Activated naive CD4-positive, alpha-beta T cell (primary cell): Measurements from ENCODE around the gene ACAP1.
"Not testable (repeated sequence)": the region's sequence is repeated elsewhere in the genome, so short reads cannot be mapped to it uniquely, and the experiment has no call there.

Source experiments
- DNase-seq, 4 experiments: peaks; one replicate each; lab custom pipeline; 2025; lab: John Stamatoyannopoulos, UW

ACAP1 gene

DNA sequence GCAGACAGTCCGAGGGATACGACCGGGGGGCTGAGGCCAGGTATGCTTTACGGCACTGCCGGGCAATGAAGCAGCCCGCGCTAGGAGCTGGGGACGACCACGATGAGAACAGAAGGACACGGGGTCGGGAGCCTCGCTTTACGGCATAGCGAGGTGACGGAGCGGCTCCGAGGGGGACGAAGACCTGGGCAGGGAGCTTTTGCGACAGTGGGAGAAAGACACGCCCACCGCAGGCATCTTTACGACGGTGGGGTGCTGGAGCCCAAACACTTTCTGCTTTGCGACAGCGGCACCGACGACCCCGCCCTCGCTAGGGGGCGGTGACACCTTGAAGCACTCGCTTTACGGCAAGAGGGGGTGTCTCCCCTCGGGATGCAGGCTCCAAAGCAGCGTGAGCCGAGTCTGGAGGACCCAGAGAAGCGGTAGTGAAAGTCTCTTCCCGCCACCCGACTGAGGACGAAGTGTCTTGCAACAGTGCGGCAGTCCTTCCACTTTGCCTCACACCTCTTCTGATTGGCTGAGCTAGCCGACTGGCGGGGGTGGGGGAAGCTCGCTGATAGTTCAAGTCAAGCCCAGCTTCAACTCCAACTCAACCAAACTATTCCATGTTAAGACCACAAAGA, 6.8 kb upstream of the ACAP1 start:
- DNase-seq = peak; percentile 81 to 92 (median 88)

DNA sequence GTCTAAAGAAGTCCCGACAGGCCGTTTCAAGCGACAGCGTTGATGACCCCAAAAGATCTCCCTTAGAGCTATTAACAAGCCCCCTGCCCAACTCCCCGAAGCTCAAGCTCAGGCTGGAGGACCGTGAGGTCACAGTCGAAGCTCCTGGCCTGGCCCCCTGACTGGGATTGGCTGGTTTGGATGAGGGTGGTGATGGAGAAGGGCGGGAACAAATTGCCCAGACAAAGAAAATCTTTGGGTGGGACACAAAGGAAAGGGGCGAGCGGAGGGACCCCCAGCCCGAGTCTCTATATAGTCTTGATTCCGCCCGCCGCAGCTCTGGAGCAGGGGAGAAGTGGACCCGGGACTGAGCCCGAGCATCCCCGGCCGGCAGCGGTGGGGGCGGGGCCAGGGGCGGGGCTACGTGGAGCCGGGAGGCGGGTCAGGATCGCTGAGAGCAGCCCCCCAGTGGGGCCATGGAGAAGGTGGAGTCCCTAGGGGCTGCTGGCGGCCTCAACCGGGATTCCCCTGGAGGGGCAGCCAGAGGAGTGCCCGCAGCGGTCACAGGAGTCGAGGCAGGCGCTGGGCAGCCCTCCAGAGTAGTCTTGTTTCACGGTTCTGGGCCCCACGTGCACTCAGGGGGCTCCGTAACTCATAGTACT, 6.2 kb upstream of the ACAP1 start:
- peak; percentile 60 to 73 (median 66) for DNase-seq

DNA sequence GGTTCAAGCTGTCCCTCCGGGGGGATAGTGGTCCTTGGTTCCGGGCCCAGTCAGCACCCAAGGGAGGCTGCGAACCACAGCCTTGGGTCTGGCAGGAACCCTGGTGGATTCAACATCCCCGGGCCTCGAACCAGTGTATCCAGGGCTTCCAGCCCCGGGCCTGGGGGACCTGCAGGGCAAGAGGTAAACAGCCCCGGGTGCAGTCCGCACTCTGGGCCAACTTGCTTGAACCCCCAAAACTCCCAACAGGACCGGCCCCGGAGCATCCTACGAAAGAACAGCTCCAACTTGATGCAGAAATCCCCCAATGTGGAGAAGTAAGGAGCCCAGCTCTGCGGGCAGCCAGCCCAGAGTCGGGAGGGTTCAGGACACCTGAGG, 5.7 kb upstream of the ACAP1 start:
- DNase-seq = no peak

DNA sequence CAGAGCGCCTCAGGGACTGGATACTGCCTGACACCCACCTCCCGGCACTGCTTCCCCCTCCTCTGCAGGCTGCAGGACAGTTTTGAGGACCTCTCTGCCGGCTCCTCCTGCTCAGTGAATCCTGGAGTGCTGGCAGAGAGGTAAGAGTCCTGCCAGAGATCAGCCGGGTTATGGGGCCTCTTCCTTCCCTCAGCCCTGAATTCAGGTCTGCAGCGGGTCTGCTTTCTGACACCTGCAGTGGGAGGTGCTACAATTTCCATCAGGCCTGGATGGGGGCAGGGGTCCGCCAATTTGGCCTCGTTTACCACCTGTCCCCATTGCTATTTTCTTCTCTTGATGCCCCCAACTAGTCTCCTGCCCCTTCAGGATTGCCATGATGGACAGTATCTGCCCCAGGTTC, 4.2 kb upstream of the ACAP1 start:
- no peak for DNase-seq

- DNase-seq = not testable (repeated sequence)
Measured at GRCh38 chr17:7332600-7333069, 3.7 kb upstream of the ACAP1 start.

GRCh38 chr17:7334938-7335538, 1.3 kb upstream of the ACAP1 start:
- DNase-seq = no peak

- not testable (repeated sequence) for DNase-seq
Measured at GRCh38 chr17:7335765-7336164, 564 bp upstream of the ACAP1 start.

DNA sequence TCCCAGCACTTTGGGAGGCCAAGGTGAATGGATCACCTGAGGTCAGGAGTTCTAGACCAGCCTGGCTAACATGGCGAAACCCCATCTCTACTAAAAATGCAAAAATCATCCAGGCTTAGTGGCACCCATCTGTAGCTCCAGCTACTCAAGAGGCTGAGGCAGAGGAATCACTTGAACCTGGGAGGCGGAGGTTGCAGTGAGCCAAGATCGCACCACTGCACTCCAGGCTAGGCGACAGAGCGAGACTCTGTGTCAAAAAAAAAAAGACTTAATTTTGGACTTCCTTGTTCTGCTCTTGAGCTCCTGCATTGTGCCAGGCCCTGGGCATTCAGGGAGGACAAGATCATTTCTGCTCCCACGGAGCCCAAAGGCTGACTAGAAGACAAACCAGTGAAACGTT, 1.3 kb downstream of the ACAP1 start:
- not testable (repeated sequence) for DNase-seq

DNA sequence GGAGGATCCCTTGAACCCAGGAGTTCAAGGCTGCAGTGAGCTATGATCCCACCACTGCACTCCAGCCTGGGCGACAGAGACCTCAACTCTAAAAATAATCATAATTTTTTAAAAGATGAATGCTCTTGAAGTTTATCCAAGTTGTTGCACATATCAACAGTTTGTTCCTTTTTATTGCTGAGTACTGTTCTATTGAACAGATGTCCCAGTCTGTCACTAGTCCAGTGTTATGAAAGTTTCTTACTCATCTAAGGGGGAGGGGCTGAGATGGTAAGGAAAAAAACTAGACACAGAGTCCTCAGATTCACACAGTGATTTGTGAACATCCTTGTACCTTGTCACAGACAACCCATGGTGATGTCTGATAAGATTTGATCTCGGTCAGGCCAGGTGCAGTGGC, 3.9 kb downstream of the ACAP1 start:
- no peak for DNase-seq

DNA sequence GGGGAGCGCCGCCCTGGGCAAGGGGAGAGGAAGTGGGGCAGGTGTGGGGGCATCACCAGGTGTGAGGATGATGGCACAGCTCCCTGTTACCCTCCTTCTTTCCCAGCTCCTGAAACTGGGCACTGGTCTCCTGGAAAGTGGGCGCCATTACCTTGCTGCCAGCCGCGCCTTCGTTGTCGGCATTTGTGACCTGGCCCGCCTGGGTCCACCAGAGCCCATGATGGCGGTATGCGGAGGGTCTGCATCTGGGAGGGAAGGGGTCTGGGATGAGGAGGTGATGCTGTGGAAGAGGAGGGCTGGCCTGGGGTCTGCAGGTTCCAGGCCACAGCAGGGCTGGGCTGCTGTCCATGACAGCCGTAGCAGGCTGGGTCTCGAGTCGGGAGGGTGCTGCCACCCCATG, 5.5 kb downstream of the ACAP1 start:
- no peak for DNase-seq

DNA sequence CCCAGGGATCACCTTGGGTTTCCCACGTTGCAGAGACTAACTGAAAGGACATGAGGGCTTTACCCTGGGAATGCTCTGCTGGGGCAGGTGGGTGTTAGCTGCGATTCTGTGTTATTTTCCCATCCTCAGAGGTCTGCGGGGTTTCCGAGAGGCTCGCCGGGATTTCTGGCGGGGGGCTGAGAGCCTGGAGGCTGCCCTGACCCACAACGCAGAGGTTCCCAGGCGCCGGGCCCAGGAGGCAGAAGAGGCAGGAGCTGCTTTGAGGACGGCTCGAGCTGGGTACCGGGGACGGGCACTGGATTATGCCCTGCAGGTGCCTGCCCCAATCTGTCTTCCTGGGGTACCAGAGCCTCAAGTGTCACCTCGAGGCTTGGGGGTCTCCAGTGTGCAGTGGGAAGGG, 6.9 kb downstream of the ACAP1 start:
- DNase-seq = no peak

GRCh38 chr17:7346761-7347614, 10.7 kb downstream of the ACAP1 start:
- DNase-seq = no peak

- DNase-seq = no peak
Measured at GRCh38 chr17:7347630-7348477, 11.5 kb downstream of the ACAP1 start.

GRCh38 chr17:7348478-7349242, 12.3 kb downstream of the ACAP1 start:
- DNase-seq = no peak

GRCh38 chr17:7351665-7352502, 15.6 kb downstream of the ACAP1 start, which contains the start of gene KCTD11:
TSS of gene KCTD11 (plus strand) at chr17:7352162.
- DNase-seq = peak in 3 of 4 experiments; percentile 28 to 57 (median 41)

DNA sequence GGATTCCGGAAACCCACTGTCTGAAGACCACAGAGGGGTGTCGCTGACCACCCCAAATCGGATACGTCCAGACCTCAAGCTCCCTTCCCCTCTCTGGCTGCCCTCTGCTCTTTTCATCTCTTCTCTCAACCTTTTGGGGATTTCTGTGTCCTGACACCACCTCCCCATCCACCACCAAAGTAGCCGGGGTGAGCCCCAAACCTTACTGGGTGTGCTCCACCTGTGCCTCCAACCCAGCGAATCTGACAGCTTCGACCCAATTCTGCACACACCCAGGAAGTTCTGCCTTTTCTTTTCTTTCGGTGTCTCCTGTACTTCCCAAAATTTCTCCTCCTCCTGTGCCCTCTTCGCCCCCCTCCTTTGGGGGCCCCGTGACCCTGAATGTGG, 16.2 kb downstream of the ACAP1 start:
- no peak for DNase-seq

DNA sequence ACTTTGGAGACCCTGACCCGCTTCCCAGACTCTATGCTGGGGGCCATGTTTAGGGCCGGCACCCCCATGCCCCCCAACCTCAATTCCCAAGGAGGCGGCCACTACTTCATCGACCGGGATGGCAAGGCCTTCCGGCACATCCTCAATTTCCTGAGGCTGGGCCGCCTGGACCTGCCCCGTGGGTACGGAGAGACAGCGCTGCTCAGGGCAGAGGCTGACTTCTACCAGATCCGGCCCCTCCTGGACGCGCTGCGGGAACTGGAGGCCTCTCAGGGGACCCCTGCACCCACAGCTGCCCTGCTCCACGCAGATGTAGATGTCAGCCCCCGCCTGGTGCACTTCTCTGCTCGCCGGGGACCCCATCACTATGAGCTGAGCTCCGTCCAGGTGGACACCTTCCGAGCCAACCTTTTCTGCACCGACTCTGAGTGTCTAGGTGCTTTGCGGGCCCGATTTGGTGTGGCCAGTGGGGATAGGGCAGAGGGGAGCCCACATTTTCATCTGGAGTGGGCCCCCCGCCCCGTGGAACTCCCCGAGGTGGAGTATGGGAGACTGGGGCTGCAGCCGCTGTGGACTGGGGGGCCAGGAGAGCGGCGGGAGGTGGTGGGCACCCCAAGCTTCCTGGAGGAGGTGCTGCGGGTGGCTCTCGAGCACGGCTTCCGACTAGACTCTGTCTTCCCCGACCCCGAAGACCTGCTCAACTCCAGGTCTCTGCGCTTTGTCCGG, 16.7 kb downstream of the ACAP1 start:
- DNase-seq = no peak

GRCh38 chr17:7354262-7354843, 18.0 kb downstream of the ACAP1 start:
- no peak for DNase-seq

- DNase-seq = no peak
Measured at GRCh38 chr17:7355053-7355452, 18.7 kb downstream of the ACAP1 start, which contains the start of gene TMEM95. TSS of gene TMEM95 (plus strand) at chr17:7355156. CDS start at chr17:7355205, 49 bp downstream.
